Upper lobe of right lung (tissue), 1 donor: ENCODE measurements around the gene ARHGEF28. TPM values are rescaled to one million over a fixed set of nuclear protein-coding genes. Genes with fewer than 3 reads are reported as not detected.

Experiments
- ATAC-seq: fragments of 200-7000 bp; cut with Tn5 transposase; one replicate; pipeline ENCODE4 v1.9.1; 2020; ENCODE audit warnings: mild to moderate bottlenecking, moderate library complexity
- DNase-seq: peaks from one replicate; pipeline ENCODE4 v3.0.0-alpha.2; 2020
- H3K27ac ChIP-seq: fragments of 200-600 bp; one replicate; pipeline ENCODE4 v1.8.0; 2022
- H3K27me3 ChIP-seq: fragments of 200-600 bp; one replicate; pipeline ENCODE4 v1.8.0; 2022; ENCODE audit warnings: mild to moderate bottlenecking
- H3K36me3 ChIP-seq: fragments of 200-600 bp; one replicate; pipeline ENCODE4 v1.8.0; 2022
- H3K4me1 ChIP-seq: fragments of 200-600 bp; one replicate; pipeline ENCODE4 v1.8.0; 2022
- H3K4me3 ChIP-seq: fragments of 200-600 bp; one replicate; pipeline ENCODE4 v1.8.0; 2022; ENCODE audit warnings: mild to moderate bottlenecking
- H3K9me3 ChIP-seq: fragments of 200-600 bp; one replicate; pipeline ENCODE4 v1.8.0; 2022
- CTCF ChIP-seq: fragments of 200-600 bp; IDR thresholded peaks from one replicate; pipeline ENCODE4 v1.8.0; 2022; ENCODE audit warnings: antibody characterized with exemption
- intact Hi-C: fragments of 100-400 bp; cut with DNase I; formaldehyde crosslinking; loops from one replicate; pipeline ENCODE4 v1.11.0; 2022
- total RNA-seq: library from RNA; stranded (reverse); fragmentation: NEBNext Ultra II Directional; extraction: Animal tissue kit (Norgen Biotek cat#: 25700); gene quantifications from one replicate; pipeline ENCODE4 v1.2.1, GENCODE V29; 2021
- donor health status: DM: no; HTN: yes; CAD: no; lungs with severe emphysema.

Gene ARHGEF28
- total RNA-seq, 1 donor from 2014 or later = 22.3 TPM

GRCh38 chr5:73728493-73729273, 102.7 kb downstream of the ARHGEF28 start:
- Histone ChIP-seq H3K4me1 (no peaks in the 10 kb centered on the region), H3K36me3 (no peaks in the 10 kb centered on the region), H3K27ac (no peak overlapping the region), H3K4me3 (no peak overlapping the region), H3K27me3 (no peaks in the 10 kb centered on the region), H3K9me3 (no peaks in the 10 kb centered on the region)
- TF ChIP-seq CTCF = no peak
- ATAC-seq (peak; percentile 41), DNase-seq (no peak)
- intact Hi-C loops = no loop called here

- Histone ChIP-seq H3K4me3 (no peak overlapping the region), H3K36me3 (no peaks in the 10 kb centered on the region), H3K27ac (no peak overlapping the region), H3K9me3 (no peaks in the 10 kb centered on the region), H3K4me1 (peaks cover 4% of the 10 kb centered on the region), H3K27me3 (no peaks in the 10 kb centered on the region)
- ATAC-seq (no peak), DNase-seq (no peak)
- TF ChIP-seq CTCF = no peak
- intact Hi-C loops = no loop called here
These were observed 103.3 kb downstream of the ARHGEF28 start for GRCh38 chr5:73729329-73729728.

GRCh38 chr5:73732045-73732444, 106.0 kb downstream of the ARHGEF28 start:
- intact Hi-C loops = no loop called here
- peaks cover 5% of the 10 kb centered on the region for H3K4me1 ChIP-seq
- no peak for DNase-seq
- H3K9me3 ChIP-seq = no peaks in the 10 kb centered on the region
- ATAC-seq = no peak
- no peak overlapping the region for H3K27ac ChIP-seq
- no peaks in the 10 kb centered on the region for H3K36me3 ChIP-seq
- H3K27me3 ChIP-seq = no peaks in the 10 kb centered on the region
- no peak overlapping the region for H3K4me3 ChIP-seq
- TF ChIP-seq CTCF = no peak

- H3K36me3 ChIP-seq = no peaks in the 10 kb centered on the region
- no peak for DNase-seq
- no peak for TF ChIP-seq CTCF
These were observed 107.2 kb downstream of the ARHGEF28 start for GRCh38 chr5:73733219-73733618.

GRCh38 chr5:73735032-73735734, 109.2 kb downstream of the ARHGEF28 start:
- no peak for TF ChIP-seq CTCF
- no peak for ATAC-seq
- Histone ChIP-seq H3K4me1 (peaks cover 5% of the 10 kb centered on the region), H3K27me3 (no peaks in the 10 kb centered on the region), H3K36me3 (no peaks in the 10 kb centered on the region), H3K9me3 (no peaks in the 10 kb centered on the region), H3K27ac (no peak overlapping the region), H3K4me3 (no peak overlapping the region)
- intact Hi-C loops = no loop called here
- no peak for DNase-seq

More at GRCh38 chr5:73733219-73733618, 107.2 kb downstream of the ARHGEF28 start:
- H3K9me3 ChIP-seq = no peaks in the 10 kb centered on the region
- H3K27me3 ChIP-seq = no peaks in the 10 kb centered on the region
- ATAC-seq = no peak
- intact Hi-C loops = no loop called here
- no peak overlapping the region for H3K27ac ChIP-seq
- H3K4me1 ChIP-seq = peaks cover 5% of the 10 kb centered on the region
- no peak overlapping the region for H3K4me3 ChIP-seq
